Measurements from ENCODE around the gene TMC6. TPM values are rescaled to one million over a fixed set of nuclear protein-coding genes. Genes with fewer than 3 reads are reported as not detected.
"Not testable (repeated sequence)": the region's sequence is repeated elsewhere in the genome, so short reads cannot be mapped to it uniquely, and the experiment has no call there.

TMC6 gene
- total and polyA plus RNA-seq, 4 donors = 75.7 to 166 (median 98.9) TPM

- peaks cover 0 to 12% (median 0%) of the 10 kb centered on the region in 4 donors for H3K36me3 ChIP-seq (ENCODE audit: control insufficient read depth in 4 of 4, insufficient read depth in 4 of 4, low read length in 4 of 4)
- H3K9me3 ChIP-seq (ENCODE audit: control insufficient read depth in 4 of 4, insufficient read depth in 3 of 4, low read length in 3 of 4) = no peaks in the 10 kb centered on the region
- H3K27me3 ChIP-seq (ENCODE audit: control insufficient read depth in 3 of 3, insufficient read depth in 3 of 3, low read length in 2 of 3) = no peaks in the 10 kb centered on the region
- peak overlapping the region in 1 of 2 donors; percentile 8 for H3K9ac ChIP-seq (ENCODE audit: insufficient read depth in 1 of 2, low read length in 2 of 2)
- 24 to 27% methylated on average over 19 of the region's 19 CpGs for WGBS, 2 donors
- no peak for TF ChIP-seq CTCF (IDR thresholded peaks at IDR 0.05; ENCODE audit: control extremely low read depth, extremely low read depth)
- peak; percentile 67 to 81 (median 67) for DNase-seq
- no peak overlapping the region for H3K4me3 ChIP-seq
- peak overlapping the region; percentile 84 to 88 for H3K27ac ChIP-seq (ENCODE audit: low read depth in 1 of 2, low read length in 1 of 2)
- ATAC-seq (ENCODE audit: insufficient read depth, low FRiP score) = no peak
- peaks cover 0 to 48% (median 10%) of the 10 kb centered on the region in 5 donors for H3K4me1 ChIP-seq (ENCODE audit: control insufficient read depth in 5 of 5, insufficient read depth in 5 of 5, low read length in 5 of 5)
These were observed 43.9 kb upstream of the TMC6 start for GRCh38 chr17:78172249-78173051.

DNA sequence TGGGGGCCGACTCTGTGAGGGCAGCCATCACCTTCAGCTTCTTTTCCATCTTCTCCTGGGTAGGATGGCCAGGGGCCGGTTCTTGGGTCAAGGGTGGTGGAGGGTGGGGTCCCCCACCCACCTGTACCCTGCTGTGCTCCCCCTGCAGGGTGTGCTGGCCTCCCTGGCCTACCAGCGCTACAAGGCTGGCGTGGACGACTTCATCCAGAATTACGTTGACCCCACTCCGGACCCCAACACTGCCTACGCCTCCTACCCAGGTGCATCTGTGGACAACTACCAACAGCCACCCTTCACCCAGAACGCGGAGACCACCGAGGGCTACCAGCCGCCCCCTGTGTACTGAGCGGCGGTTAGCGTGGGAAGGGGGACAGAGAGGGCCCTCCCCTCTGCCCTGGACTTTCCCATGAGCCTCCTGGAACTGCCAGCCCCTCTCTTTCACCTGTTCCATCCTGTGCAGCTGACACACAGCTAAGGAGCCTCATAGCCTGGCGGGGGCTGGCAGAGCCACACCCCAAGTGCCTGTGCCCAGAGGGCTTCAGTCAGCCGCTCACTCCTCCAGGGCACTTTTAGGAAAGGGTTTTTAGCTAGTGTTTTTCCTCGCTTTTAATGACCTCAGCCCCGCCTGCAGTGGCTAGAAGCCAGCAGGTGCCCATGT lies 43.2 kb upstream of the TMC6 start:
- not testable (repeated sequence) for DNase-seq; H3K9me3 ChIP-seq (ENCODE audit: control insufficient read depth in 4 of 4, insufficient read depth in 3 of 4, low read length in 3 of 4); H3K4me3 ChIP-seq; H3K9ac ChIP-seq (ENCODE audit: insufficient read depth in 1 of 2, low read length in 2 of 2); H3K27me3 ChIP-seq (ENCODE audit: control insufficient read depth in 3 of 3, insufficient read depth in 3 of 3, low read length in 2 of 3); ATAC-seq (ENCODE audit: insufficient read depth, low FRiP score)
- H3K36me3 ChIP-seq (ENCODE audit: control insufficient read depth in 4 of 4, insufficient read depth in 4 of 4, low read length in 4 of 4) = peaks cover 0 to 12% (median 0%) of the 10 kb centered on the region in 4 donors
- WGBS, 2 donors = 78 to 85% methylated on average over 19 of the region's 19 CpGs
- H3K27ac ChIP-seq (ENCODE audit: low read depth in 1 of 2, low read length in 1 of 2) = peak overlapping the region; percentile 17 to 85
- peaks cover 0 to 48% (median 10%) of the 10 kb centered on the region in 5 donors for H3K4me1 ChIP-seq (ENCODE audit: control insufficient read depth in 5 of 5, insufficient read depth in 5 of 5, low read length in 5 of 5)

GRCh38 chr17:78170692-78171590 lies 42.4 kb upstream of the TMC6 start:
- TF ChIP-seq CTCF (IDR thresholded peaks at IDR 0.05; ENCODE audit: control extremely low read depth, extremely low read depth) = no peak
- no peaks in the 10 kb centered on the region for H3K9me3 ChIP-seq (ENCODE audit: control insufficient read depth in 4 of 4, insufficient read depth in 3 of 4, low read length in 3 of 4)
- WGBS, 2 donors = 79 to 86% methylated on average over 31 of the region's 31 CpGs
- H3K4me3 ChIP-seq = no peak overlapping the region
- DNase-seq (no peak), ATAC-seq (ENCODE audit: insufficient read depth, low FRiP score) (no peak)
- no peak overlapping the region for H3K9ac ChIP-seq (ENCODE audit: insufficient read depth in 1 of 2, low read length in 2 of 2)
- peaks cover 0 to 12% (median 0%) of the 10 kb centered on the region in 4 donors for H3K36me3 ChIP-seq (ENCODE audit: control insufficient read depth in 4 of 4, insufficient read depth in 4 of 4, low read length in 4 of 4)
- H3K27me3 ChIP-seq (ENCODE audit: control insufficient read depth in 3 of 3, insufficient read depth in 3 of 3, low read length in 2 of 3) = no peaks in the 10 kb centered on the region
- peak overlapping the region in 1 of 2 donors; percentile 53 for H3K27ac ChIP-seq (ENCODE audit: low read depth in 1 of 2, low read length in 1 of 2)
- peaks cover 0 to 43% (median 10%) of the 10 kb centered on the region in 5 donors for H3K4me1 ChIP-seq (ENCODE audit: control insufficient read depth in 5 of 5, insufficient read depth in 5 of 5, low read length in 5 of 5)
